Hepatocyte (in vitro differentiated cells): ENCODE data around the gene PHEX.

Experiments used
- CTCF ChIP-seq: fragments of 200-600 bp; sonication (generic); IDR thresholded peaks from 2 replicates; pipeline ENCODE4 v1.5.1; 2016; ENCODE audit warnings: antibody characterized with exemption, mild to moderate bottlenecking; ENCODE audit not compliant: poor library complexity
- EZH2 ChIP-seq: fragments of 200-600 bp; sonication (generic); IDR thresholded peaks from 2 replicates; pipeline ENCODE4 v1.6.1; 2016; ENCODE audit warnings: antibody characterized with exemption, mild to moderate bottlenecking, borderline replicate concordance

GRCh38 chrX:21991504-21991903, 40.6 kb upstream of the PHEX start:
- TF ChIP-seq CTCF, result no peak
- TF ChIP-seq EZH2, result no peak
